ENCODE measurements around the gene CHRNB2.

- TF ChIP-seq EZH2phosphoT487 (IDR thresholded peaks at IDR 0.05; ENCODE audit: insufficient read depth, low read depth), result no peak
- TF ChIP-seq EZH2 (IDR thresholded peaks at IDR 0.05; ENCODE audit: insufficient read depth, poor library complexity, severe bottlenecking), result no peak
Measured at GRCh38 chr1:154539486-154540483, 27.8 kb upstream of the CHRNB2 start.

All from GM23248 (cell line).